Measurements from ENCODE around the gene SCGB1D4. TPM values are rescaled to one million over a fixed set of nuclear protein-coding genes. Genes with fewer than 3 reads are reported as not detected.

SCGB1D4 gene
- total and polyA plus RNA-seq, 7 donors, result not detected

GRCh38 chr11:62273284-62273683 lies 25.6 kb downstream of the SCGB1D4 start:
- Histone ChIP-seq H3K27me3 (no peaks in the 10 kb centered on the region), H3K9me3 (no peaks in the 10 kb centered on the region), H3K27ac (no peak overlapping the region), H3K4me1 (no peaks in the 10 kb centered on the region), H3K36me3 (no peaks in the 10 kb centered on the region), H3K4me3 (no peak overlapping the region)
- no peak for TF ChIP-seq EP300 (IDR thresholded peaks at IDR 0.05)
- no peak for TF ChIP-seq POLR2AphosphoS5 (IDR thresholded peaks at IDR 0.05)
- TF ChIP-seq POLR2A (IDR thresholded peaks at IDR 0.05), result no peak
- TF ChIP-seq CTCF (IDR thresholded peaks at IDR 0.05), result no peak
- intact Hi-C loops (cut with DNase I), result no loop called here
- no peak for DNase-seq
- 84 to 91% methylated on average over 5 of the region's 5 CpGs for whole genome bisulfite sequencing, 2 donors

- no peaks in the 10 kb centered on the region for H3K4me1 ChIP-seq
- H3K27me3 ChIP-seq, result no peaks in the 10 kb centered on the region
- H3K4me3 ChIP-seq, result no peak within 1 kb of the TSS
- H3K27ac ChIP-seq, result no peak within 1 kb of the TSS
- no peaks in the 10 kb centered on the region for H3K9me3 ChIP-seq
- TF ChIP-seq EP300 (IDR thresholded peaks at IDR 0.05), result no peak
- intact Hi-C loops (cut with DNase I), result no loop called here
- 68 to 79% methylated on average over 10 of the region's 10 CpGs for WGBS, 2 donors
- H3K36me3 ChIP-seq, result no peaks in the 10 kb centered on the region
- DNase-seq, result no peak
Measured at GRCh38 chr11:62269654-62270278, 29.1 kb downstream of the SCGB1D4 start, which contains the start of gene SCGB2A2. TSS of gene SCGB2A2 (plus strand) at chr11:62270158. CDS start at chr11:62270217, 59 bp downstream.

GRCh38 chr11:62267576-62267975 lies 31.3 kb downstream of the SCGB1D4 start:
- TF ChIP-seq CTCF (IDR thresholded peaks at IDR 0.05) (no peak), EP300 (IDR thresholded peaks at IDR 0.05) (no peak), POLR2A (IDR thresholded peaks at IDR 0.05) (no peak), POLR2AphosphoS5 (IDR thresholded peaks at IDR 0.05) (no peak)
- Histone ChIP-seq H3K4me1 (no peaks in the 10 kb centered on the region), H3K36me3 (no peaks in the 10 kb centered on the region), H3K27me3 (no peaks in the 10 kb centered on the region), H3K27ac (no peak overlapping the region), H3K9me3 (no peaks in the 10 kb centered on the region), H3K4me3 (no peak overlapping the region)
- intact Hi-C loops (cut with DNase I), result no loop called here
- no peak for DNase-seq
- WGBS, 2 donors, result 76 to 81% methylated on average over 3 of the region's 3 CpGs

GRCh38 chr11:62267050-62267449 lies 31.8 kb downstream of the SCGB1D4 start:
- Histone ChIP-seq H3K9me3 (no peaks in the 10 kb centered on the region), H3K4me1 (no peaks in the 10 kb centered on the region), H3K36me3 (no peaks in the 10 kb centered on the region), H3K27ac (no peak overlapping the region), H3K27me3 (no peaks in the 10 kb centered on the region), H3K4me3 (no peak overlapping the region)
- TF ChIP-seq CTCF (IDR thresholded peaks at IDR 0.05), result no peak
- no peak for TF ChIP-seq POLR2AphosphoS5 (IDR thresholded peaks at IDR 0.05)
- no peak for TF ChIP-seq POLR2A (IDR thresholded peaks at IDR 0.05)
- 74 to 82% methylated on average over 1 of the region's 1 CpG for WGBS, 2 donors
- intact Hi-C loops (cut with DNase I), result no loop called here
- DNase-seq, result no peak

GRCh38 chr11:62266558-62266957 lies 32.3 kb downstream of the SCGB1D4 start:
- WGBS, 2 donors, result 57 to 65% methylated on average over 4 of the region's 4 CpGs

More at GRCh38 chr11:62266558-62266957, 32.3 kb downstream of the SCGB1D4 start:
- no peaks in the 10 kb centered on the region for H3K9me3 ChIP-seq
- H3K4me3 ChIP-seq, result no peak overlapping the region
- TF ChIP-seq EP300 (IDR thresholded peaks at IDR 0.05) (no peak), CTCF (IDR thresholded peaks at IDR 0.05) (no peak), POLR2AphosphoS5 (IDR thresholded peaks at IDR 0.05) (no peak)
- intact Hi-C loops (cut with DNase I), result no loop called here
- H3K4me1 ChIP-seq, result no peaks in the 10 kb centered on the region
- H3K27me3 ChIP-seq, result no peaks in the 10 kb centered on the region
- no peaks in the 10 kb centered on the region for H3K36me3 ChIP-seq
- no peak for DNase-seq
- H3K27ac ChIP-seq, result no peak overlapping the region

Data from sigmoid colon (tissue), 7 donors.